HepG2 (cell line): ENCODE data around the gene AOX1. TPM values are rescaled to one million over a fixed set of nuclear protein-coding genes. Genes with fewer than 3 reads are reported as not detected.
A peak's percentile ranks its signal among the peaks of the same experiment; 100 is the strongest.

ENCODE experiments used
- ATRX ChIP-seq: sonication (generic); formaldehyde crosslinking; IDR thresholded peaks from 2 replicates; pipeline ENCODE4 v1.4.0; 2020; ENCODE audit warnings: missing genetic modification reagents, borderline replicate concordance
- CENPX ChIP-seq: sonication (generic); formaldehyde crosslinking; IDR thresholded peaks from 2 replicates; pipeline ENCODE4 v1.9.0; 2021; ENCODE audit warnings: mild to moderate bottlenecking, missing genetic modification reagents, moderate library complexity
- MXI1 ChIP-seq: IDR thresholded peaks from 3 replicates; pipeline ENCODE4 v1.6.1; 2012; ENCODE audit warnings: low read depth, low read length, inconsistent platforms, borderline replicate concordance
- NFE2 ChIP-seq: sonication (generic); formaldehyde crosslinking; IDR thresholded peaks from 2 replicates; pipeline ENCODE4 v1.4.0; 2020; ENCODE audit warnings: missing genetic modification reagents
- RFX5 ChIP-seq: IDR thresholded peaks from 2 replicates; pipeline ENCODE4 v1.6.1; 2011; ENCODE audit warnings: low read depth, low read length, improper control_type of control experiment
- SNAI1 ChIP-seq: sonication (generic); formaldehyde crosslinking; IDR thresholded peaks from 2 replicates; pipeline ENCODE4 v1.5.0; 2020; ENCODE audit warnings: mild to moderate bottlenecking, missing genetic modification reagents, borderline replicate concordance
- SOX5 ChIP-seq: IDR thresholded peaks from 2 replicates; pipeline ENCODE4 v1.6.1; 2016; ENCODE audit warnings: borderline replicate concordance
- SP140L ChIP-seq: sonication (generic); formaldehyde crosslinking; IDR thresholded peaks from 2 replicates; pipeline ENCODE4 v1.4.0; 2020; ENCODE audit warnings: missing genetic modification reagents, borderline replicate concordance
- ZFP1 ChIP-seq: IDR thresholded peaks from 2 replicates; pipeline ENCODE4 v1.6.1; 2016
- ZNF564 ChIP-seq: sonication (generic); formaldehyde crosslinking; IDR thresholded peaks from 2 replicates; pipeline ENCODE4 v1.8.1; 2023; ENCODE audit warnings: mild to moderate bottlenecking, missing genetic modification reagents
- ZNF605 ChIP-seq: sonication (generic); formaldehyde crosslinking; IDR thresholded peaks from 2 replicates; pipeline ENCODE4 v1.8.0; 2022; ENCODE audit warnings: mild to moderate bottlenecking, missing genetic modification reagents
- ZNF652 ChIP-seq: IDR thresholded peaks from 2 replicates; pipeline ENCODE4 v1.6.1; 2016; ENCODE audit warnings: low read depth, borderline replicate concordance
- ZNF720 ChIP-seq: sonication (generic); formaldehyde crosslinking; IDR thresholded peaks from 2 replicates; pipeline ENCODE4 v1.4.0; 2020; ENCODE audit warnings: missing genetic modification reagents
- polyA plus RNA-seq, 8 experiments: library from polyadenylated mRNA; depleted of rRNA in 3 of 8; stranded (reverse) in 7 of 8; unstranded in 1 of 8; fragments of >200 nt; fragmentation: Illumina TruSeq in 4 of 8; extraction: Trizol in 4 of 8; gene quantifications; 2 replicates each; pipeline versions ENCODE4 v1.2.1 to v1.2.3, GENCODE V29; 2011 to 2016; ENCODE audit warnings: low read depth in 4 of 8, missing spikeins in 1 of 8, mixed read lengths in 1 of 8; ENCODE audit not compliant: insufficient read depth in 1 of 8
- total RNA-seq, 5 experiments: library from RNA; depleted of rRNA; stranded (reverse); fragments of >200 nt; fragmentation: Illumina TruSeq; extraction: Trizol; gene quantifications; 2 replicates each; pipeline ENCODE4 v1.2.3, GENCODE V29; 2016; ENCODE audit warnings: low read depth in 1 of 5
- TF ChIP-seq, protein P1 (sequence below): sonication (generic); formaldehyde crosslinking; IDR thresholded peaks from 2 replicates; pipeline ENCODE4 v1.8.1; 2022; ENCODE audit warnings: mild to moderate bottlenecking, missing genetic modification reagents
- TF ChIP-seq, protein P2 (sequence below): IDR thresholded peaks from 2 replicates; pipeline ENCODE4 v1.6.1; 2018; ENCODE audit warnings: missing genetic modification reagents
- TF ChIP-seq, protein P3 (sequence below): sonication (generic); formaldehyde crosslinking; conservative IDR thresholded peaks from 2 replicates; pipeline ENCODE4 v1.8.0; 2022; ENCODE audit warnings: mild to moderate bottlenecking, moderate library complexity, missing genetic modification reagents
- TF ChIP-seq, protein P4 (sequence below): IDR thresholded peaks from 2 replicates; pipeline ENCODE4 v1.6.1; 2016; ENCODE audit warnings: missing compliant biosample characterization, missing genetic modification reagents, borderline replicate concordance
- TF ChIP-seq, protein P5 (sequence below): sonication (generic); formaldehyde crosslinking; IDR thresholded peaks from 2 replicates; pipeline ENCODE4 v1.5.1; 2020; ENCODE audit warnings: missing genetic modification reagents, mild to moderate bottlenecking, borderline replicate concordance

AOX1 gene
- total and polyA plus RNA-seq, 2 of the 13 experiments (the other 11 are each of a cell fraction or from before 2014, with no cell fraction given) = 9.2 to 18.0 TPM

DNA sequence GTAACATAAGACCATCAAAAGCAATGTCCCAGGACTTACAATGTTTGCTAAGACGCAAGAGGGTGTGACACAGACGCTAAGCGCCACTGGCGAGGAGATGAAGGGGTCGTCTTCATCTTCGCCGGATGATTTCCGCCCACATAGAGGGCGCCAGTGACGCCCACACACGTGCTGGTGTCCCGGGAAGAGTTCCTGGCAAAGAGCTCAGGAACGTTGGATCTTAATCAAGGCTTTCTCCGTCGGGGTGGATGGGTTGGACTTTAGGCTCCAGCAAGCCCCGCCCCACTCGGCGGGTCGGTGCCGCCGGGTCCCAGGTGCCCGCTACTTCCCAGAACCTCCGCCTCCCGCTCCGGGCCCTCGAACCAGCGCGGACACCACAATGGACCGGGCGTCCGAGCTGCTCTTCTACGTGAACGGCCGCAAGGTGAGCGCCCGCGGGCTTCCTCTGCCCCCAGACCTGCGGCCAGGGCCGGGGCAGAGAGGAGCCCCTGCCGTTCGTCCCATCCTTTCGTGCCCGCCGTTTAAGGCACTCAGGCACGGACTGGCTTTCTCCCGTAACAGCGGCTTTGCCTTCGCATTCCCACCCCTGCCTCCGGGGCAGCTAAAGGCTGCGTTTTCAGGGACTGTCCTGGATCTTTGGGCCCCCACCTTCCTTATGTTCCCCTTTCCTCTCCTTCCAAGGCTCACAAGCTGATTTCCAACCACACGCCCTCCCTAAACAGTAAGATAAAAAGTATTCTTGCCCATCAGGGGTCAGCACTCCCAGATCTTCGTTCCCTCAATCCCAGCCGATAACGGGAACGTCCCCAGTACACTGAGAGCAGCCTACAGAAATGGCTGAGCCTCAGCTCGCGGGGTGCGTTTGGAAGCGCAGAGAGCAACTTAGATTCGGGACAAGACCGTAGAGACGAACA lies at the start of gene AOX1 (continued):
- TF ChIP-seq MXI1 = peak; percentile 80; the same call in 1 of the 3 replicates
- no peak for TF ChIP-seq ATRX (CRISPR knock-in tag)
- TF ChIP-seq, protein P1, sequence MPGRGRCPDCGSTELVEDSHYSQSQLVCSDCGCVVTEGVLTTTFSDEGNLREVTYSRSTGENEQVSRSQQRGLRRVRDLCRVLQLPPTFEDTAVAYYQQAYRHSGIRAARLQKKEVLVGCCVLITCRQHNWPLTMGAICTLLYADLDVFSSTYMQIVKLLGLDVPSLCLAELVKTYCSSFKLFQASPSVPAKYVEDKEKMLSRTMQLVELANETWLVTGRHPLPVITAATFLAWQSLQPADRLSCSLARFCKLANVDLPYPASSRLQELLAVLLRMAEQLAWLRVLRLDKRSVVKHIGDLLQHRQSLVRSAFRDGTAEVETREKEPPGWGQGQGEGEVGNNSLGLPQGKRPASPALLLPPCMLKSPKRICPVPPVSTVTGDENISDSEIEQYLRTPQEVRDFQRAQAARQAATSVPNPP = no peak
- TF ChIP-seq, protein P2, sequence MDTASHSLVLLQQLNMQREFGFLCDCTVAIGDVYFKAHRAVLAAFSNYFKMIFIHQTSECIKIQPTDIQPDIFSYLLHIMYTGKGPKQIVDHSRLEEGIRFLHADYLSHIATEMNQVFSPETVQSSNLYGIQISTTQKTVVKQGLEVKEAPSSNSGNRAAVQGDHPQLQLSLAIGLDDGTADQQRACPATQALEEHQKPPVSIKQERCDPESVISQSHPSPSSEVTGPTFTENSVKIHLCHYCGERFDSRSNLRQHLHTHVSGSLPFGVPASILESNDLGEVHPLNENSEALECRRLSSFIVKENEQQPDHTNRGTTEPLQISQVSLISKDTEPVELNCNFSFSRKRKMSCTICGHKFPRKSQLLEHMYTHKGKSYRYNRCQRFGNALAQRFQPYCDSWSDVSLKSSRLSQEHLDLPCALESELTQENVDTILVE (CRISPR knock-in tag) = peak; percentile 78
- no peak for TF ChIP-seq ZNF564 (CRISPR knock-in tag)
- TF ChIP-seq, protein P3, sequence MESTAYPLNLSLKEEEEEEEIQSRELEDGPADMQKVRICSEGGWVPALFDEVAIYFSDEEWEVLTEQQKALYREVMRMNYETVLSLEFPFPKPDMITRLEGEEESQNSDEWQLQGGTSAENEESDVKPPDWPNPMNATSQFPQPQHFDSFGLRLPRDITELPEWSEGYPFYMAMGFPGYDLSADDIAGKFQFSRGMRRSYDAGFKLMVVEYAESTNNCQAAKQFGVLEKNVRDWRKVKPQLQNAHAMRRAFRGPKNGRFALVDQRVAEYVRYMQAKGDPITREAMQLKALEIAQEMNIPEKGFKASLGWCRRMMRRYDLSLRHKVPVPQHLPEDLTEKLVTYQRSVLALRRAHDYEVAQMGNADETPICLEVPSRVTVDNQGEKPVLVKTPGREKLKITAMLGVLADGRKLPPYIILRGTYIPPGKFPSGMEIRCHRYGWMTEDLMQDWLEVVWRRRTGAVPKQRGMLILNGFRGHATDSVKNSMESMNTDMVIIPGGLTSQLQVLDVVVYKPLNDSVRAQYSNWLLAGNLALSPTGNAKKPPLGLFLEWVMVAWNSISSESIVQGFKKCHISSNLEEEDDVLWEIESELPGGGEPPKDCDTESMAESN = peak; percentile 86
- TF ChIP-seq NFE2 (CRISPR knock-in tag) = no peak
- TF ChIP-seq ZNF652 (CRISPR knock-in tag) = no peak
- TF ChIP-seq SP140L = peak; percentile 36; the same call in 1 of the 2 replicates
- TF ChIP-seq, protein P4, sequence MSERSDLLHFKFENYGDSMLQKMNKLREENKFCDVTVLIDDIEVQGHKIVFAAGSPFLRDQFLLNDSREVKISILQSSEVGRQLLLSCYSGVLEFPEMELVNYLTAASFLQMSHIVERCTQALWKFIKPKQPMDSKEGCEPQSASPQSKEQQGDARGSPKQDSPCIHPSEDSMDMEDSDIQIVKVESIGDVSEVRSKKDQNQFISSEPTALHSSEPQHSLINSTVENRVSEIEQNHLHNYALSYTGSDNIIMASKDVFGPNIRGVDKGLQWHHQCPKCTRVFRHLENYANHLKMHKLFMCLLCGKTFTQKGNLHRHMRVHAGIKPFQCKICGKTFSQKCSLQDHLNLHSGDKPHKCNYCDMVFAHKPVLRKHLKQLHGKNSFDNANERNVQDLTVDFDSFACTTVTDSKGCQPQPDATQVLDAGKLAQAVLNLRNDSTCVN (CRISPR knock-in tag) = peak; percentile 74
- no peak for TF ChIP-seq RFX5
- no peak for TF ChIP-seq CENPX (CRISPR knock-in tag)
- TF ChIP-seq, protein P5, sequence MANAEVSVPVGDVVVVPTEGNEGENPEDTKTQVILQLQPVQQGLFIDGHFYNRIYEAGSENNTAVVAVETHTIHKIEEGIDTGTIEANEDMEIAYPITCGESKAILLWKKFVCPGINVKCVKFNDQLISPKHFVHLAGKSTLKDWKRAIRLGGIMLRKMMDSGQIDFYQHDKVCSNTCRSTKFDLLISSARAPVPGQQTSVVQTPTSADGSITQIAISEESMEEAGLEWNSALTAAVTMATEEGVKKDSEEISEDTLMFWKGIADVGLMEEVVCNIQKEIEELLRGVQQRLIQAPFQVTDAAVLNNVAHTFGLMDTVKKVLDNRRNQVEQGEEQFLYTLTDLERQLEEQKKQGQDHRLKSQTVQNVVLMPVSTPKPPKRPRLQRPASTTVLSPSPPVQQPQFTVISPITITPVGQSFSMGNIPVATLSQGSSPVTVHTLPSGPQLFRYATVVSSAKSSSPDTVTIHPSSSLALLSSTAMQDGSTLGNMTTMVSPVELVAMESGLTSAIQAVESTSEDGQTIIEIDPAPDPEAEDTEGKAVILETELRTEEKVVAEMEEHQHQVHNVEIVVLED (CRISPR knock-in tag) = no peak
- peak; percentile 69 for TF ChIP-seq ZNF605 (CRISPR knock-in tag)
- TF ChIP-seq SOX5 (CRISPR knock-in tag) = peak; percentile 43; the same call in 1 of the 2 replicates
- TF ChIP-seq ZFP1 (CRISPR knock-in tag) = peak; percentile 64
- peak; percentile 85 for TF ChIP-seq SNAI1
- TF ChIP-seq ZNF720 = no peak
